Sigmoid colon (tissue), 4 donors: ENCODE results near the gene GABRR1.

ENCODE experiments used
- CTCF ChIP-seq, 4 experiments: fragments of 450-650 bp in 3 of 4; fragments of 200-600 bp in 1 of 4; IDR thresholded peaks; one replicate each; pipeline ENCODE4 v1.5.1; 2016 to 2019; ENCODE audit warnings: antibody characterized with exemption in 4 of 4, mild to moderate bottlenecking in 3 of 4, moderate library complexity in 2 of 4
- EP300 ChIP-seq, 4 donors: sonication (generic); formaldehyde crosslinking; IDR thresholded peaks; one replicate each; pipeline ENCODE4 v1.6.1; 2017; ENCODE audit warnings: antibody characterized with exemption in 4 of 4
- POLR2A ChIP-seq, 2 donors: fragments of 450-650 bp; IDR thresholded peaks; one replicate each; pipeline ENCODE4 v1.6.1; 2016; ENCODE audit warnings: antibody characterized with exemption in 2 of 2, mild to moderate bottlenecking in 2 of 2, moderate library complexity in 2 of 2
- POLR2AphosphoS5 ChIP-seq, 4 donors: sonication (generic); formaldehyde crosslinking; IDR thresholded peaks; one replicate each; pipeline ENCODE4 v1.6.1; 2017; ENCODE audit warnings: antibody characterized with exemption in 4 of 4

GRCh38 chr6:89194559-89194958, 22.6 kb downstream of the GABRR1 start:
- TF ChIP-seq CTCF (IDR thresholded peaks at IDR 0.05) (no peak), EP300 (IDR thresholded peaks at IDR 0.05) (no peak), POLR2AphosphoS5 (IDR thresholded peaks at IDR 0.05) (no peak), POLR2A (IDR thresholded peaks at IDR 0.05) (no peak)
